Measurements from ENCODE around the gene AKT2. TPM values are rescaled to one million over a fixed set of nuclear protein-coding genes. Genes with fewer than 3 reads are reported as not detected.

Gene AKT2
- total RNA-seq, 1 experiment from 2014 or later: 149 TPM

DNA sequence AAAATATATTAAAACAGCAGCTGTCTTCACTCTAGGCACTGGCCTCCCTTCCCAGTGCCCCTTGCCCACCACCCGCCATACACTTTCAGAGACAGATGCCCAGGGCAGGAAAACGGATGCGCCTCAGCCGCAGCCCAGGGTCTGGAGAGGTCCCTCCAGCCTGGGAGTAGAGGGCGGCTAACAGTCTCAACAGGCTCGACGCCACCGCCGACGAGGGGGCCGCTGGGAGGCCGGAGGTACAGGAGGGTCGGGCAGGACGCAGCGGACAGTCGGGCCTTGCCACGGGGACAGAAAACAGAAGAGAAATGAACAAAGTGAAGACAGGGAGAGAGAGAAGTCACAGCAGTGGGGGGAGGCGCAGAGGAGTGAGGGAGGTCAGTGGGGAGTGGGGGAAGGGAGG, 35.9 kb upstream of the AKT2 start:
- DNase-seq: no peak
- Histone ChIP-seq H3K27ac (no peak overlapping the region), H3K4me3 (no peak overlapping the region), H3K4me2 (no peak overlapping the region), H3K9me3 (ENCODE audit: insufficient read depth, low read depth) (no peaks in the 10 kb centered on the region), H4K20me1 (ENCODE audit: insufficient read depth) (no peaks in the 10 kb centered on the region), H3K27me3 (ENCODE audit: insufficient read depth, low read depth) (no peaks in the 10 kb centered on the region), H3K79me2 (ENCODE audit: low read depth) (no peaks in the 10 kb centered on the region), H3F3A (ENCODE audit: insufficient read depth, low read depth) (no peaks in the 10 kb centered on the region), H3K4me1 (replicated peaks; ENCODE audit: insufficient read depth) (no peaks in the 10 kb centered on the region), H3K36me3 (ENCODE audit: low read depth) (no peaks in the 10 kb centered on the region), H2AFZ (no peak overlapping the region), H3K9me2 (ENCODE audit: insufficient read depth) (no peaks in the 10 kb centered on the region)
- BruUV-seq (replicated peaks): no TSS peak
- ChIA-PET CTCF (no interaction called here), POLR2A (ENCODE audit: unreplicated experiment) (no interaction called here)
- intact Hi-C loops (cut with micrococcal nuclease; ENCODE audit: unreplicated experiment): no loop called here
- TF ChIP-seq CTCF (conservative IDR thresholded peaks at IDR 0.05) (no peak), EZH2 (IDR thresholded peaks at IDR 0.05; ENCODE audit: low read depth) (no peak)

DNA sequence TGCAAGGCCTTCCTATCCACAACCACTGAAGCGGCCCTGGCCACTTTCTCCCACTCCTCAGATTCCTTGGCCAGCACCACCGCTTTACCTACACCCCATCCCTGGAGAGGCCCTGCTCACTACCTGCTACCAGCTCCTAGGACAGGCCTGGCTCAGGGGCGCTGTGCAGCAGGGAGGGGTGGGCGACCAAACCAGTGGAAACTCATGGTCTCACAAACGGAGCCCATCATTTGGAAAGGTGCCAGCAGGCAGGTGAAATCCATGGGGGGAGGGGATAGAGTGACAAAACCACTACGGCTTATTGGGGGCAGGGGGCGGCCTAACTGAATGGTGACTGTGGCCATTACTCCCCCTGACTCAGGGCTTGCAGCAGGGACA, 35.4 kb upstream of the AKT2 start:
- H3K79me2 ChIP-seq (ENCODE audit: low read depth): no peaks in the 10 kb centered on the region
- ChIA-PET CTCF (no interaction called here), POLR2A (ENCODE audit: unreplicated experiment) (no interaction called here)
- no peak overlapping the region for H3K4me2 ChIP-seq
- no peaks in the 10 kb centered on the region for H3K9me3 ChIP-seq (ENCODE audit: insufficient read depth, low read depth)
- H3K4me3 ChIP-seq: no peak overlapping the region
- no peak overlapping the region for H3K27ac ChIP-seq
- intact Hi-C loops (cut with micrococcal nuclease; ENCODE audit: unreplicated experiment): no loop called here
- no TSS peak for BruUV-seq (replicated peaks)
- no peaks in the 10 kb centered on the region for H3K36me3 ChIP-seq (ENCODE audit: low read depth)
- no peaks in the 10 kb centered on the region for H3K9me2 ChIP-seq (ENCODE audit: insufficient read depth)
- no peak overlapping the region for H2AFZ ChIP-seq
- H3K27me3 ChIP-seq (ENCODE audit: insufficient read depth, low read depth): no peaks in the 10 kb centered on the region
- H3F3A ChIP-seq (ENCODE audit: insufficient read depth, low read depth): no peaks in the 10 kb centered on the region
- TF ChIP-seq CTCF (conservative IDR thresholded peaks at IDR 0.05) (no peak), EZH2 (IDR thresholded peaks at IDR 0.05; ENCODE audit: low read depth) (no peak)
- no peak for DNase-seq
- H4K20me1 ChIP-seq (ENCODE audit: insufficient read depth): no peaks in the 10 kb centered on the region
- no peaks in the 10 kb centered on the region for H3K4me1 ChIP-seq (replicated peaks; ENCODE audit: insufficient read depth)

GRCh38 chr19:40317338-40317737, 32.2 kb upstream of the AKT2 start:
- intact Hi-C loops (cut with micrococcal nuclease; ENCODE audit: unreplicated experiment): no loop called here
- H4K20me1 ChIP-seq (ENCODE audit: insufficient read depth): no peaks in the 10 kb centered on the region
- no peaks in the 10 kb centered on the region for H3K4me1 ChIP-seq (replicated peaks; ENCODE audit: insufficient read depth)
- H3K79me2 ChIP-seq (ENCODE audit: low read depth): no peaks in the 10 kb centered on the region
- no peaks in the 10 kb centered on the region for H3K9me2 ChIP-seq (ENCODE audit: insufficient read depth)
- no peak overlapping the region for H3K4me3 ChIP-seq
- no peaks in the 10 kb centered on the region for H3K9me3 ChIP-seq (ENCODE audit: insufficient read depth, low read depth)
- CTCF ChIA-PET: no interaction called here
- H2AFZ ChIP-seq: no peak overlapping the region
- no peak overlapping the region for H3K4me2 ChIP-seq
- no peaks in the 10 kb centered on the region for H3K36me3 ChIP-seq (ENCODE audit: low read depth)
- no peak for DNase-seq
- POLR2A ChIA-PET (ENCODE audit: unreplicated experiment): no interaction called here
- no TSS peak for BruUV-seq (replicated peaks)
- no peak overlapping the region for H3K27ac ChIP-seq
- no peak for TF ChIP-seq CTCF (conservative IDR thresholded peaks at IDR 0.05)
- TF ChIP-seq EZH2 (IDR thresholded peaks at IDR 0.05; ENCODE audit: low read depth): no peak
- H3K27me3 ChIP-seq (ENCODE audit: insufficient read depth, low read depth): no peaks in the 10 kb centered on the region
- no peaks in the 10 kb centered on the region; the same call in 1 of the 2 replicates for H3F3A ChIP-seq (ENCODE audit: insufficient read depth, low read depth)

All from PC-9 (cell line).